Vagina (tissue), 2 donors: ENCODE measurements around the gene SYTL5. TPM values are rescaled to one million over a fixed set of nuclear protein-coding genes. Genes with fewer than 3 reads are reported as not detected.

ENCODE experiments used
- DNase-seq, 2 donors: peaks; one replicate each; pipeline ENCODE4 v3.0.0-alpha.2; 2017; ENCODE audit errors: extremely low spot score in 2 of 2
- H3K27ac ChIP-seq: fragments of 200-600 bp; sonication (generic); one replicate; pipeline ENCODE4 v1.5.1; 2019
- H3K27me3 ChIP-seq: fragments of 200-600 bp; sonication (generic); one replicate; pipeline ENCODE4 v1.5.1; 2019
- H3K36me3 ChIP-seq, 2 donors: fragments of 200-600 bp; sonication (generic); one replicate each; pipeline ENCODE4 v1.5.1; 2017 to 2019
- H3K4me1 ChIP-seq: fragments of 200-600 bp; sonication (generic); one replicate; pipeline ENCODE4 v1.5.1; 2019
- H3K4me3 ChIP-seq, 2 donors: fragments of 200-600 bp; sonication (generic); 1 replicate in 1 of 2; 2 replicates in 1 of 2; pipeline ENCODE4 v1.5.1; 2016 to 2019
- H3K9me3 ChIP-seq: fragments of 200-600 bp; sonication (generic); one replicate; pipeline ENCODE4 v1.5.1; 2019
- CTCF ChIP-seq, 3 experiments: fragments of 450-650 bp in 2 of 3; fragments of 200-600 bp in 1 of 3; sonication (generic) in 1 of 3; IDR thresholded peaks; one replicate each; pipeline ENCODE4 v1.5.1; 2017 to 2019; ENCODE audit warnings: antibody characterized with exemption in 3 of 3, mild to moderate bottlenecking in 2 of 3, moderate library complexity in 2 of 3
- POLR2A ChIP-seq, 2 donors: fragments of 450-650 bp; IDR thresholded peaks; one replicate each; pipeline ENCODE4 v1.6.1; 2017; ENCODE audit warnings: antibody characterized with exemption in 2 of 2, mild to moderate bottlenecking in 2 of 2, moderate library complexity in 2 of 2
- POLR2AphosphoS5 ChIP-seq, 2 donors: sonication (generic); formaldehyde crosslinking; IDR thresholded peaks; one replicate each; pipeline ENCODE4 v1.9.0; 2017; ENCODE audit warnings: antibody characterized with exemption in 2 of 2, mild to moderate bottlenecking in 2 of 2, low read depth in 1 of 2; ENCODE audit not compliant: insufficient read depth in 1 of 2
- intact Hi-C: fragments of 100-400 bp; cut with DNase I; formaldehyde crosslinking; loops from one replicate; pipeline ENCODE4 v1.15.1; 2023
- total RNA-seq: library from RNA; depleted of rRNA; stranded (reverse); fragments of >200 nt; gene quantifications from one replicate; pipeline ENCODE4 v1.2.3, GENCODE V29; 2016

Gene SYTL5
- total RNA-seq, 1 donor from 2014 or later = 1.2 TPM

GRCh38 chrX:38069991-38070390 is 63.6 kb downstream of the SYTL5 start:
- TF ChIP-seq CTCF (IDR thresholded peaks at IDR 0.05) (no peak), POLR2AphosphoS5 (IDR thresholded peaks at IDR 0.05; ENCODE audit: insufficient read depth in 1 of 2, low read depth in 1 of 2) (no peak), POLR2A (IDR thresholded peaks at IDR 0.05) (no peak)

GRCh38 chrX:38079463-38079862 is 73.1 kb downstream of the SYTL5 start:
- Histone ChIP-seq H3K9me3 (no peaks in the 10 kb centered on the region), H3K4me1 (no peaks in the 10 kb centered on the region), H3K4me3 (no peak overlapping the region), H3K27ac (no peak overlapping the region), H3K36me3 (no peaks in the 10 kb centered on the region), H3K27me3 (no peaks in the 10 kb centered on the region)
- TF ChIP-seq CTCF (IDR thresholded peaks at IDR 0.05) (no peak), POLR2A (IDR thresholded peaks at IDR 0.05) (no peak), POLR2AphosphoS5 (IDR thresholded peaks at IDR 0.05; ENCODE audit: insufficient read depth in 1 of 2, low read depth in 1 of 2) (no peak)
- no peak for DNase-seq
- intact Hi-C loops = no loop called here

More at GRCh38 chrX:38069991-38070390, 63.6 kb downstream of the SYTL5 start:
- DNase-seq = no peak
- Histone ChIP-seq H3K9me3 (no peaks in the 10 kb centered on the region), H3K36me3 (no peaks in the 10 kb centered on the region), H3K27me3 (no peaks in the 10 kb centered on the region), H3K27ac (no peak overlapping the region), H3K4me3 (no peak overlapping the region), H3K4me1 (no peaks in the 10 kb centered on the region)
- intact Hi-C loops = no loop called here

GRCh38 chrX:38080808-38081207 is 74.5 kb downstream of the SYTL5 start:
- DNase-seq = no peak
- Histone ChIP-seq H3K27me3 (no peaks in the 10 kb centered on the region), H3K4me3 (no peak overlapping the region), H3K4me1 (no peaks in the 10 kb centered on the region), H3K27ac (no peak overlapping the region), H3K9me3 (no peaks in the 10 kb centered on the region), H3K36me3 (no peaks in the 10 kb centered on the region)
- TF ChIP-seq POLR2AphosphoS5 (IDR thresholded peaks at IDR 0.05; ENCODE audit: insufficient read depth in 1 of 2, low read depth in 1 of 2) = no peak
- no peak for TF ChIP-seq CTCF (IDR thresholded peaks at IDR 0.05)
- TF ChIP-seq POLR2A (IDR thresholded peaks at IDR 0.05) = no peak
- intact Hi-C loops = no loop called here

GRCh38 chrX:38081909-38082308 is 75.6 kb downstream of the SYTL5 start:
- Histone ChIP-seq H3K36me3 (no peaks in the 10 kb centered on the region), H3K27ac (no peak overlapping the region), H3K4me3 (no peak overlapping the region), H3K9me3 (no peaks in the 10 kb centered on the region), H3K4me1 (no peaks in the 10 kb centered on the region), H3K27me3 (no peaks in the 10 kb centered on the region)
- intact Hi-C loops = no loop called here
- TF ChIP-seq POLR2A (IDR thresholded peaks at IDR 0.05) (no peak), POLR2AphosphoS5 (IDR thresholded peaks at IDR 0.05; ENCODE audit: insufficient read depth in 1 of 2, low read depth in 1 of 2) (no peak), CTCF (IDR thresholded peaks at IDR 0.05) (no peak)
- no peak for DNase-seq

- no peak overlapping the region for H3K4me3 ChIP-seq
- H3K27me3 ChIP-seq = no peaks in the 10 kb centered on the region
- H3K4me1 ChIP-seq = no peaks in the 10 kb centered on the region
- no peak for DNase-seq
- no peak for TF ChIP-seq POLR2AphosphoS5 (IDR thresholded peaks at IDR 0.05; ENCODE audit: insufficient read depth in 1 of 2, low read depth in 1 of 2)
- TF ChIP-seq CTCF (IDR thresholded peaks at IDR 0.05) = no peak
- TF ChIP-seq POLR2A (IDR thresholded peaks at IDR 0.05) = no peak
- no peaks in the 10 kb centered on the region for H3K36me3 ChIP-seq
- H3K27ac ChIP-seq = no peak overlapping the region
- intact Hi-C loops = no loop called here
- H3K9me3 ChIP-seq = no peaks in the 10 kb centered on the region
Measured at GRCh38 chrX:38082309-38082708, 76.0 kb downstream of the SYTL5 start.
